Memory B cell (primary cell): ENCODE measurements around the gene PPP5C.
"Not testable (repeated sequence)": the region's sequence is repeated elsewhere in the genome, so short reads cannot be mapped to it uniquely, and the experiment has no call there.

ENCODE experiments used
- ATAC-seq: fragments of 150-1000 bp; cut with Tn5 transposase; 2 replicates; pipeline ENCODE4 v1.10.0; 2021; ENCODE audit warnings: low read depth, mild to moderate bottlenecking, moderate library complexity
- DNase-seq, 2 donors: peaks; one replicate each; pipeline ENCODE4 v3.0.0; 2022; ENCODE audit warnings: low spot score in 2 of 2
- H3K27ac Mint-ChIP-seq: one replicate; pipeline ENCODE4 v1.8.0; 2022; ENCODE audit warnings: mild to moderate bottlenecking, moderate library complexity, mixed read lengths
- H3K27me3 Mint-ChIP-seq: one replicate; pipeline ENCODE4 v1.8.0; 2022; ENCODE audit warnings: mixed read lengths
- H3K36me3 Mint-ChIP-seq: one replicate; pipeline ENCODE4 v1.8.0; 2022; ENCODE audit warnings: mild to moderate bottlenecking, mixed read lengths
- H3K4me1 Mint-ChIP-seq: one replicate; pipeline ENCODE4 v1.8.0; 2022; ENCODE audit warnings: mixed read lengths
- H3K4me3 Mint-ChIP-seq: one replicate; pipeline ENCODE4 v1.8.0; 2022; ENCODE audit warnings: mild to moderate bottlenecking, moderate library complexity, mixed read lengths
- H3K9me3 Mint-ChIP-seq: one replicate; pipeline ENCODE4 v1.8.0; 2022; ENCODE audit warnings: mixed read lengths

Gene PPP5C

GRCh38 chr19:46408664-46409039 is 61.8 kb downstream of the PPP5C start:
- Mint-ChIP-seq H3K27ac (no peak overlapping the region), H3K9me3 (no peaks in the 10 kb centered on the region), H3K4me3 (no peak overlapping the region), H3K36me3 (peaks cover 3% of the 10 kb centered on the region), H3K27me3 (peaks cover 41% of the 10 kb centered on the region), H3K4me1 (peaks cover 14% of the 10 kb centered on the region)
- DNase-seq (no peak), ATAC-seq (no peak)

GRCh38 chr19:46409191-46409590 is 62.3 kb downstream of the PPP5C start:
- ATAC-seq (no peak), DNase-seq (no peak)
- Mint-ChIP-seq H3K4me1 (peaks cover 11% of the 10 kb centered on the region), H3K27me3 (peaks cover 40% of the 10 kb centered on the region), H3K9me3 (no peaks in the 10 kb centered on the region), H3K36me3 (peaks cover 3% of the 10 kb centered on the region), H3K27ac (no peak overlapping the region), H3K4me3 (no peak overlapping the region)

GRCh38 chr19:46410205-46411087 is 63.6 kb downstream of the PPP5C start:
- Mint-ChIP-seq H3K27me3 (peaks cover 41% of the 10 kb centered on the region), H3K4me3 (no peak overlapping the region), H3K9me3 (no peaks in the 10 kb centered on the region), H3K36me3 (peaks cover 3% of the 10 kb centered on the region), H3K27ac (no peak overlapping the region), H3K4me1 (peaks cover 6% of the 10 kb centered on the region)
- no peak for ATAC-seq
- DNase-seq: no peak

GRCh38 chr19:46411088-46411924 is 64.4 kb downstream of the PPP5C start:
- no peak overlapping the region for H3K27ac Mint-ChIP-seq
- no peak for ATAC-seq
- no peak overlapping the region for H3K4me3 Mint-ChIP-seq
- peaks cover 3% of the 10 kb centered on the region for H3K36me3 Mint-ChIP-seq
- no peaks in the 10 kb centered on the region for H3K9me3 Mint-ChIP-seq
- peaks cover 42% of the 10 kb centered on the region for H3K27me3 Mint-ChIP-seq
- peaks cover 6% of the 10 kb centered on the region for H3K4me1 Mint-ChIP-seq
- DNase-seq: no peak

GRCh38 chr19:46411925-46412649 is 65.2 kb downstream of the PPP5C start:
- ATAC-seq (no peak), DNase-seq (no peak)
- H3K27ac Mint-ChIP-seq: no peak overlapping the region
- peaks cover 42% of the 10 kb centered on the region for H3K27me3 Mint-ChIP-seq
- H3K36me3 Mint-ChIP-seq: peaks cover 3% of the 10 kb centered on the region
- peaks cover 6% of the 10 kb centered on the region for H3K4me1 Mint-ChIP-seq
- no peak overlapping the region for H3K4me3 Mint-ChIP-seq
- no peaks in the 10 kb centered on the region for H3K9me3 Mint-ChIP-seq

- no peaks in the 10 kb centered on the region for H3K9me3 Mint-ChIP-seq
- no peak overlapping the region for H3K4me3 Mint-ChIP-seq
- peaks cover 3% of the 10 kb centered on the region for H3K36me3 Mint-ChIP-seq
- peaks cover 6% of the 10 kb centered on the region for H3K4me1 Mint-ChIP-seq
- ATAC-seq (no peak), DNase-seq (no peak)
- no peak overlapping the region for H3K27ac Mint-ChIP-seq
- peaks cover 37% of the 10 kb centered on the region for H3K27me3 Mint-ChIP-seq
These were observed 65.9 kb downstream of the PPP5C start for GRCh38 chr19:46412650-46413261.

GRCh38 chr19:46413262-46414031 is 66.6 kb downstream of the PPP5C start, which contains the start of gene CCDC8:
TSS of gene CCDC8 (minus strand) at chr19:46413564. CDS start at chr19:46412810, 754 bp downstream.
- peaks cover 4% of the 10 kb centered on the region for H3K4me1 Mint-ChIP-seq
- peaks cover 31% of the 10 kb centered on the region for H3K27me3 Mint-ChIP-seq
- H3K4me3 Mint-ChIP-seq: no peak within 1 kb of the TSS
- no peak within 1 kb of the TSS for H3K27ac Mint-ChIP-seq
- no peak for DNase-seq
- H3K36me3 Mint-ChIP-seq: peaks cover 3% of the 10 kb centered on the region
- no peak for ATAC-seq
- H3K9me3 Mint-ChIP-seq: no peaks in the 10 kb centered on the region

- H3K27me3 Mint-ChIP-seq: peaks cover 29% of the 10 kb centered on the region
- not testable (repeated sequence) for H3K4me1 Mint-ChIP-seq, H3K36me3 Mint-ChIP-seq, H3K4me3 Mint-ChIP-seq, H3K9me3 Mint-ChIP-seq, DNase-seq, ATAC-seq, H3K27ac Mint-ChIP-seq
These were observed 68.0 kb downstream of the PPP5C start for GRCh38 chr19:46414899-46415298.

GRCh38 chr19:46415804-46416709 is 69.2 kb downstream of the PPP5C start:
- H3K9me3 Mint-ChIP-seq, H3K4me3 Mint-ChIP-seq, DNase-seq, H3K36me3 Mint-ChIP-seq, H3K4me1 Mint-ChIP-seq, ATAC-seq, H3K27ac Mint-ChIP-seq: not testable (repeated sequence)
- peaks cover 26% of the 10 kb centered on the region for H3K27me3 Mint-ChIP-seq

GRCh38 chr19:46420056-46420455 is 73.2 kb downstream of the PPP5C start:
- no peaks in the 10 kb centered on the region for H3K9me3 Mint-ChIP-seq
- no peaks in the 10 kb centered on the region for H3K4me1 Mint-ChIP-seq
- peaks cover 13% of the 10 kb centered on the region for H3K27me3 Mint-ChIP-seq
- no peak overlapping the region for H3K27ac Mint-ChIP-seq
- H3K4me3 Mint-ChIP-seq: no peak overlapping the region
- DNase-seq: no peak
- H3K36me3 Mint-ChIP-seq: no peaks in the 10 kb centered on the region
- ATAC-seq: no peak

- H3K27ac Mint-ChIP-seq: no peak overlapping the region
- no peaks in the 10 kb centered on the region for H3K9me3 Mint-ChIP-seq
- no peak for DNase-seq
- H3K36me3 Mint-ChIP-seq: no peaks in the 10 kb centered on the region
- ATAC-seq: no peak
- peaks cover 15% of the 10 kb centered on the region for H3K27me3 Mint-ChIP-seq
- H3K4me1 Mint-ChIP-seq: peaks cover 11% of the 10 kb centered on the region
- H3K4me3 Mint-ChIP-seq: no peak overlapping the region
These were observed 75.5 kb downstream of the PPP5C start for GRCh38 chr19:46422344-46422743.

GRCh38 chr19:46423188-46423587 is 76.3 kb downstream of the PPP5C start:
- DNase-seq (no peak), ATAC-seq (no peak)
- Mint-ChIP-seq H3K36me3 (no peaks in the 10 kb centered on the region), H3K4me1 (peaks cover 11% of the 10 kb centered on the region), H3K27me3 (peaks cover 23% of the 10 kb centered on the region), H3K4me3 (no peak overlapping the region), H3K27ac (no peak overlapping the region), H3K9me3 (no peaks in the 10 kb centered on the region)
